ENCODE results near the gene EXOSC5. TPM values are rescaled to one million over a fixed set of nuclear protein-coding genes. Genes with fewer than 3 reads are reported as not detected.

The EXOSC5 gene
- total and polyA plus RNA-seq, 9 of the 15 experiments (the other 6 are each of a cell fraction or from before 2014, with no cell fraction given): 10.9 to 75.5 (median 37.8) TPM

GRCh38 chr19:41352609-41353465 is 44.3 kb downstream of the EXOSC5 start (continued):
- TF ChIP-seq, protein P1, sequence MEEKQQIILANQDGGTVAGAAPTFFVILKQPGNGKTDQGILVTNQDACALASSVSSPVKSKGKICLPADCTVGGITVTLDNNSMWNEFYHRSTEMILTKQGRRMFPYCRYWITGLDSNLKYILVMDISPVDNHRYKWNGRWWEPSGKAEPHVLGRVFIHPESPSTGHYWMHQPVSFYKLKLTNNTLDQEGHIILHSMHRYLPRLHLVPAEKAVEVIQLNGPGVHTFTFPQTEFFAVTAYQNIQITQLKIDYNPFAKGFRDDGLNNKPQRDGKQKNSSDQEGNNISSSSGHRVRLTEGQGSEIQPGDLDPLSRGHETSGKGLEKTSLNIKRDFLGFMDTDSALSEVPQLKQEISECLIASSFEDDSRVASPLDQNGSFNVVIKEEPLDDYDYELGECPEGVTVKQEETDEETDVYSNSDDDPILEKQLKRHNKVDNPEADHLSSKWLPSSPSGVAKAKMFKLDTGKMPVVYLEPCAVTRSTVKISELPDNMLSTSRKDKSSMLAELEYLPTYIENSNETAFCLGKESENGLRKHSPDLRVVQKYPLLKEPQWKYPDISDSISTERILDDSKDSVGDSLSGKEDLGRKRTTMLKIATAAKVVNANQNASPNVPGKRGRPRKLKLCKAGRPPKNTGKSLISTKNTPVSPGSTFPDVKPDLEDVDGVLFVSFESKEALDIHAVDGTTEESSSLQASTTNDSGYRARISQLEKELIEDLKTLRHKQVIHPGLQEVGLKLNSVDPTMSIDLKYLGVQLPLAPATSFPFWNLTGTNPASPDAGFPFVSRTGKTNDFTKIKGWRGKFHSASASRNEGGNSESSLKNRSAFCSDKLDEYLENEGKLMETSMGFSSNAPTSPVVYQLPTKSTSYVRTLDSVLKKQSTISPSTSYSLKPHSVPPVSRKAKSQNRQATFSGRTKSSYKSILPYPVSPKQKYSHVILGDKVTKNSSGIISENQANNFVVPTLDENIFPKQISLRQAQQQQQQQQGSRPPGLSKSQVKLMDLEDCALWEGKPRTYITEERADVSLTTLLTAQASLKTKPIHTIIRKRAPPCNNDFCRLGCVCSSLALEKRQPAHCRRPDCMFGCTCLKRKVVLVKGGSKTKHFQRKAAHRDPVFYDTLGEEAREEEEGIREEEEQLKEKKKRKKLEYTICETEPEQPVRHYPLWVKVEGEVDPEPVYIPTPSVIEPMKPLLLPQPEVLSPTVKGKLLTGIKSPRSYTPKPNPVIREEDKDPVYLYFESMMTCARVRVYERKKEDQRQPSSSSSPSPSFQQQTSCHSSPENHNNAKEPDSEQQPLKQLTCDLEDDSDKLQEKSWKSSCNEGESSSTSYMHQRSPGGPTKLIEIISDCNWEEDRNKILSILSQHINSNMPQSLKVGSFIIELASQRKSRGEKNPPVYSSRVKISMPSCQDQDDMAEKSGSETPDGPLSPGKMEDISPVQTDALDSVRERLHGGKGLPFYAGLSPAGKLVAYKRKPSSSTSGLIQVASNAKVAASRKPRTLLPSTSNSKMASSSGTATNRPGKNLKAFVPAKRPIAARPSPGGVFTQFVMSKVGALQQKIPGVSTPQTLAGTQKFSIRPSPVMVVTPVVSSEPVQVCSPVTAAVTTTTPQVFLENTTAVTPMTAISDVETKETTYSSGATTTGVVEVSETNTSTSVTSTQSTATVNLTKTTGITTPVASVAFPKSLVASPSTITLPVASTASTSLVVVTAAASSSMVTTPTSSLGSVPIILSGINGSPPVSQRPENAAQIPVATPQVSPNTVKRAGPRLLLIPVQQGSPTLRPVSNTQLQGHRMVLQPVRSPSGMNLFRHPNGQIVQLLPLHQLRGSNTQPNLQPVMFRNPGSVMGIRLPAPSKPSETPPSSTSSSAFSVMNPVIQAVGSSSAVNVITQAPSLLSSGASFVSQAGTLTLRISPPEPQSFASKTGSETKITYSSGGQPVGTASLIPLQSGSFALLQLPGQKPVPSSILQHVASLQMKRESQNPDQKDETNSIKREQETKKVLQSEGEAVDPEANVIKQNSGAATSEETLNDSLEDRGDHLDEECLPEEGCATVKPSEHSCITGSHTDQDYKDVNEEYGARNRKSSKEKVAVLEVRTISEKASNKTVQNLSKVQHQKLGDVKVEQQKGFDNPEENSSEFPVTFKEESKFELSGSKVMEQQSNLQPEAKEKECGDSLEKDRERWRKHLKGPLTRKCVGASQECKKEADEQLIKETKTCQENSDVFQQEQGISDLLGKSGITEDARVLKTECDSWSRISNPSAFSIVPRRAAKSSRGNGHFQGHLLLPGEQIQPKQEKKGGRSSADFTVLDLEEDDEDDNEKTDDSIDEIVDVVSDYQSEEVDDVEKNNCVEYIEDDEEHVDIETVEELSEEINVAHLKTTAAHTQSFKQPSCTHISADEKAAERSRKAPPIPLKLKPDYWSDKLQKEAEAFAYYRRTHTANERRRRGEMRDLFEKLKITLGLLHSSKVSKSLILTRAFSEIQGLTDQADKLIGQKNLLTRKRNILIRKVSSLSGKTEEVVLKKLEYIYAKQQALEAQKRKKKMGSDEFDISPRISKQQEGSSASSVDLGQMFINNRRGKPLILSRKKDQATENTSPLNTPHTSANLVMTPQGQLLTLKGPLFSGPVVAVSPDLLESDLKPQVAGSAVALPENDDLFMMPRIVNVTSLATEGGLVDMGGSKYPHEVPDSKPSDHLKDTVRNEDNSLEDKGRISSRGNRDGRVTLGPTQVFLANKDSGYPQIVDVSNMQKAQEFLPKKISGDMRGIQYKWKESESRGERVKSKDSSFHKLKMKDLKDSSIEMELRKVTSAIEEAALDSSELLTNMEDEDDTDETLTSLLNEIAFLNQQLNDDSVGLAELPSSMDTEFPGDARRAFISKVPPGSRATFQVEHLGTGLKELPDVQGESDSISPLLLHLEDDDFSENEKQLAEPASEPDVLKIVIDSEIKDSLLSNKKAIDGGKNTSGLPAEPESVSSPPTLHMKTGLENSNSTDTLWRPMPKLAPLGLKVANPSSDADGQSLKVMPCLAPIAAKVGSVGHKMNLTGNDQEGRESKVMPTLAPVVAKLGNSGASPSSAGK (IDR thresholded peaks at IDR 0.05): peak; percentile 74
- peak; percentile 50 for TF ChIP-seq CHD4 (IDR thresholded peaks at IDR 0.05; ENCODE audit: insufficient read depth, insufficient replicate concordance, low read depth, low read length, poor library complexity, severe bottlenecking)
- TF ChIP-seq, protein P2, sequence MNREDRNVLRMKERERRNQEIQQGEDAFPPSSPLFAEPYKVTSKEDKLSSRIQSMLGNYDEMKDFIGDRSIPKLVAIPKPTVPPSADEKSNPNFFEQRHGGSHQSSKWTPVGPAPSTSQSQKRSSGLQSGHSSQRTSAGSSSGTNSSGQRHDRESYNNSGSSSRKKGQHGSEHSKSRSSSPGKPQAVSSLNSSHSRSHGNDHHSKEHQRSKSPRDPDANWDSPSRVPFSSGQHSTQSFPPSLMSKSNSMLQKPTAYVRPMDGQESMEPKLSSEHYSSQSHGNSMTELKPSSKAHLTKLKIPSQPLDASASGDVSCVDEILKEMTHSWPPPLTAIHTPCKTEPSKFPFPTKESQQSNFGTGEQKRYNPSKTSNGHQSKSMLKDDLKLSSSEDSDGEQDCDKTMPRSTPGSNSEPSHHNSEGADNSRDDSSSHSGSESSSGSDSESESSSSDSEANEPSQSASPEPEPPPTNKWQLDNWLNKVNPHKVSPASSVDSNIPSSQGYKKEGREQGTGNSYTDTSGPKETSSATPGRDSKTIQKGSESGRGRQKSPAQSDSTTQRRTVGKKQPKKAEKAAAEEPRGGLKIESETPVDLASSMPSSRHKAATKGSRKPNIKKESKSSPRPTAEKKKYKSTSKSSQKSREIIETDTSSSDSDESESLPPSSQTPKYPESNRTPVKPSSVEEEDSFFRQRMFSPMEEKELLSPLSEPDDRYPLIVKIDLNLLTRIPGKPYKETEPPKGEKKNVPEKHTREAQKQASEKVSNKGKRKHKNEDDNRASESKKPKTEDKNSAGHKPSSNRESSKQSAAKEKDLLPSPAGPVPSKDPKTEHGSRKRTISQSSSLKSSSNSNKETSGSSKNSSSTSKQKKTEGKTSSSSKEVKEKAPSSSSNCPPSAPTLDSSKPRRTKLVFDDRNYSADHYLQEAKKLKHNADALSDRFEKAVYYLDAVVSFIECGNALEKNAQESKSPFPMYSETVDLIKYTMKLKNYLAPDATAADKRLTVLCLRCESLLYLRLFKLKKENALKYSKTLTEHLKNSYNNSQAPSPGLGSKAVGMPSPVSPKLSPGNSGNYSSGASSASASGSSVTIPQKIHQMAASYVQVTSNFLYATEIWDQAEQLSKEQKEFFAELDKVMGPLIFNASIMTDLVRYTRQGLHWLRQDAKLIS (CRISPR knock-in tag; IDR thresholded peaks at IDR 0.05): 0 out of 2 replicates have a peak, but pooled peaks have one; percentile 25
- peak; percentile 24; the same call in 1 of the 2 replicates for TF ChIP-seq CEBPG (CRISPR knock-in tag; IDR thresholded peaks at IDR 0.05)
- no peak for TF ChIP-seq CEBPG (tag; conservative IDR thresholded peaks at IDR 0.05 in 1 of 2, IDR thresholded peaks at IDR 0.05 in 1 of 2)
- TF ChIP-seq, protein P3, sequence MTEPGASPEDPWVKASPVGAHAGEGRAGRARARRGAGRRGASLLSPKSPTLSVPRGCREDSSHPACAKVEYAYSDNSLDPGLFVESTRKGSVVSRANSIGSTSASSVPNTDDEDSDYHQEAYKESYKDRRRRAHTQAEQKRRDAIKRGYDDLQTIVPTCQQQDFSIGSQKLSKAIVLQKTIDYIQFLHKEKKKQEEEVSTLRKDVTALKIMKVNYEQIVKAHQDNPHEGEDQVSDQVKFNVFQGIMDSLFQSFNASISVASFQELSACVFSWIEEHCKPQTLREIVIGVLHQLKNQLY (CRISPR knock-in tag; conservative IDR thresholded peaks at IDR 0.05): no peak
- no peak for TF ChIP-seq KAT2B (IDR thresholded peaks at IDR 0.05; ENCODE audit: low read depth, low read length)
- TF ChIP-seq CBX2 (IDR thresholded peaks at IDR 0.05; ENCODE audit: insufficient read depth, low read length, poor library complexity, severe bottlenecking): no peak
